ENCODE measurements around the gene MAP7D1. TPM values are rescaled to one million over a fixed set of nuclear protein-coding genes. Genes with fewer than 3 reads are reported as not detected.
A peak's percentile ranks its signal among the peaks of the same experiment; 100 is the strongest.

MAP7D1 gene
- total RNA-seq, 6 experiments from 2014 or later: 202 to 234 (median 210) TPM

GRCh38 chr1:36161641-36162531 lies 5.9 kb downstream of the MAP7D1 start:
- Mint-ChIP-seq H3K27ac (peak overlapping the region; percentile 88), H3K9me3 (no peaks in the 10 kb centered on the region), H3K4me1 (ENCODE audit: low read depth) (peaks cover 86% of the 10 kb centered on the region), H3K36me3 (ENCODE audit: low read depth) (peaks cover 38% of the 10 kb centered on the region), H3K27me3 (ENCODE audit: insufficient read depth) (peaks cover 1% of the 10 kb centered on the region), H3K4me3 (peak overlapping the region; percentile 80)
- no peak for DNase-seq
- TF ChIP-seq, protein P1, sequence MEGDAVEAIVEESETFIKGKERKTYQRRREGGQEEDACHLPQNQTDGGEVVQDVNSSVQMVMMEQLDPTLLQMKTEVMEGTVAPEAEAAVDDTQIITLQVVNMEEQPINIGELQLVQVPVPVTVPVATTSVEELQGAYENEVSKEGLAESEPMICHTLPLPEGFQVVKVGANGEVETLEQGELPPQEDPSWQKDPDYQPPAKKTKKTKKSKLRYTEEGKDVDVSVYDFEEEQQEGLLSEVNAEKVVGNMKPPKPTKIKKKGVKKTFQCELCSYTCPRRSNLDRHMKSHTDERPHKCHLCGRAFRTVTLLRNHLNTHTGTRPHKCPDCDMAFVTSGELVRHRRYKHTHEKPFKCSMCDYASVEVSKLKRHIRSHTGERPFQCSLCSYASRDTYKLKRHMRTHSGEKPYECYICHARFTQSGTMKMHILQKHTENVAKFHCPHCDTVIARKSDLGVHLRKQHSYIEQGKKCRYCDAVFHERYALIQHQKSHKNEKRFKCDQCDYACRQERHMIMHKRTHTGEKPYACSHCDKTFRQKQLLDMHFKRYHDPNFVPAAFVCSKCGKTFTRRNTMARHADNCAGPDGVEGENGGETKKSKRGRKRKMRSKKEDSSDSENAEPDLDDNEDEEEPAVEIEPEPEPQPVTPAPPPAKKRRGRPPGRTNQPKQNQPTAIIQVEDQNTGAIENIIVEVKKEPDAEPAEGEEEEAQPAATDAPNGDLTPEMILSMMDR (IDR thresholded peaks at IDR 0.05): no peak

DNA sequence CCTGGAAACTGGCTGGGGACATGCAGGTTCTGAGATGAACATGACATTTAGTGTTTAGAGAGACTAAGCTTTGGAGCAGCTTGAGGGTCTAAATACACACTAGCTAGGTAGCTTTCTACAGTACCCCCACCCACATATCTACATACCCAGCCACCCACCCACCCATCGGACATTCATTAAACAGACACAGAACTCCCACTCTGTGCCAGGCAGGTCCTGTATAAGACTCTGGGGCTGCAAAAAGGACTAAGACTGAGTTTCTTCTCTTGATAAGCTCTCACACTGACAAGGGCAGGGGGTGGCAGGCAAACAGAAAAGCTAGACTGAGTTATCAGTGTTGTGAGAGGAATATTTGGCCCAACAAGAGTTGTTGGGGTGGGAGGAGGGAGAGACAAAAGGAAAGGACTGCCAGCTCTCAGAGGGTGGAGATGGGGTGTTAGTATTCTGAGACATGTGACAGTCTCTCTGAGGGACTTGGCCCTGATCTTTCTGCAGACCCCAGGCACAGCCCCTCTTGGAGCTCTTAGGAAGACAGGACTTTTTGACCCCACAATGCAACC lies 6.8 kb downstream of the MAP7D1 start:
- peak overlapping the region; percentile 80 for H3K4me3 Mint-ChIP-seq

DNA sequence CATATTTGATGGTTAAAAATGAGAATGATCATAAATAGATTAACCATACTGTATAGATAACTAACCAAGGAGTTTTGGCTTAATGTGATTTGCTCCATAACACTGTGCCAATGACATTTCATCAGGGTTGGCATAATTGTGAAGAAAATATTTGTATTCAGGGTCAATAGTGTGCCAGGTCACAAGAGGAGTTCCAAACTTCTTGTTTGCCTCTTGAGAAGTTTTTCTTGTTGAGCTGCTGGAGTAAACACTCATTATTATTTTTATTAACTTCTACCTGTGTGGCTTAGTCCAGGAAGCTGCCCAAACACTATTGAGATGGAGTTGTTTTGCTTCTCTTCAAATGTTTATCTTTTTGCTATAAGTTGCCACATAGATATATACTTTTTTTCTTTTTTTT lies 7.5 kb downstream of the MAP7D1 start:
- no peaks in the 10 kb centered on the region for H3K9me3 Mint-ChIP-seq
- peak overlapping the region; percentile 29; the same call in 1 of the 2 replicates for H3K4me3 Mint-ChIP-seq
- peak overlapping the region; percentile 88 for H3K27ac Mint-ChIP-seq
- H3K27me3 Mint-ChIP-seq (ENCODE audit: insufficient read depth): peaks cover 1% of the 10 kb centered on the region
- H3K4me1 Mint-ChIP-seq (ENCODE audit: low read depth): peaks cover 85% of the 10 kb centered on the region
- peaks cover 32% of the 10 kb centered on the region for H3K36me3 Mint-ChIP-seq (ENCODE audit: low read depth)
- TF ChIP-seq, protein P1 (IDR thresholded peaks at IDR 0.05): no peak
- DNase-seq: no peak

More for the DNA sequence above, 6.8 kb downstream of the MAP7D1 start:
- peaks cover 1% of the 10 kb centered on the region for H3K27me3 Mint-ChIP-seq (ENCODE audit: insufficient read depth)
- TF ChIP-seq, protein P1 (IDR thresholded peaks at IDR 0.05): no peak
- H3K36me3 Mint-ChIP-seq (ENCODE audit: low read depth): peaks cover 36% of the 10 kb centered on the region
- no peaks in the 10 kb centered on the region for H3K9me3 Mint-ChIP-seq
- H3K4me1 Mint-ChIP-seq (ENCODE audit: low read depth): peaks cover 87% of the 10 kb centered on the region
- peak overlapping the region; percentile 88 for H3K27ac Mint-ChIP-seq
- DNase-seq: no peak

GRCh38 chr1:36164361-36164760 lies 8.4 kb downstream of the MAP7D1 start:
- H3K27ac Mint-ChIP-seq: peak overlapping the region; percentile 47

GRCh38 chr1:36165145-36165544 lies 9.2 kb downstream of the MAP7D1 start:
- Mint-ChIP-seq H3K9me3 (no peaks in the 10 kb centered on the region), H3K4me3 (no peak overlapping the region), H3K27ac (peak overlapping the region; percentile 92), H3K36me3 (ENCODE audit: low read depth) (peaks cover 30% of the 10 kb centered on the region), H3K4me1 (ENCODE audit: low read depth) (peaks cover 76% of the 10 kb centered on the region), H3K27me3 (ENCODE audit: insufficient read depth) (peaks cover 1% of the 10 kb centered on the region)
- TF ChIP-seq, protein P1 (IDR thresholded peaks at IDR 0.05): no peak
- no peak for DNase-seq

More at GRCh38 chr1:36164361-36164760, 8.4 kb downstream of the MAP7D1 start:
- Mint-ChIP-seq H3K36me3 (ENCODE audit: low read depth) (peaks cover 31% of the 10 kb centered on the region), H3K27me3 (ENCODE audit: insufficient read depth) (peaks cover 1% of the 10 kb centered on the region), H3K9me3 (no peaks in the 10 kb centered on the region), H3K4me3 (no peak overlapping the region), H3K4me1 (ENCODE audit: low read depth) (peaks cover 81% of the 10 kb centered on the region)
- TF ChIP-seq, protein P1 (IDR thresholded peaks at IDR 0.05): no peak
- no peak for DNase-seq
